Neural progenitor cell (in vitro differentiated cells): ENCODE data around the gene PRM2. TPM values are rescaled to one million over a fixed set of nuclear protein-coding genes. Genes with fewer than 3 reads are reported as not detected.

Experiments
- DNase-seq: peaks from one replicate; pipeline ENCODE4 v3.0.0-alpha.2; 2016; ENCODE audit warnings: low spot score
- H2AFZ ChIP-seq: fragments of 200-600 bp; sonication (generic); replicated peaks from 2 replicates; pipeline ENCODE4 v1.6.1; 2016; ENCODE audit warnings: antibody characterized with exemption
- H3F3A ChIP-seq: fragments of 200-600 bp; sonication (generic); 2 replicates; pipeline ENCODE4 v1.6.1; 2016; ENCODE audit warnings: antibody characterized with exemption, low read depth
- H3K27ac ChIP-seq: fragments of 200-600 bp; sonication (generic); 2 replicates; pipeline ENCODE4 v1.5.1; 2016; ENCODE audit warnings: mild to moderate bottlenecking
- H3K27me3 ChIP-seq: fragments of 200-600 bp; sonication (generic); 2 replicates; pipeline ENCODE4 v1.6.1; 2016; ENCODE audit warnings: mild to moderate bottlenecking, moderate library complexity
- H3K36me3 ChIP-seq: fragments of 200-600 bp; sonication (generic); 2 replicates; pipeline ENCODE4 v1.5.1; 2016
- H3K4me1 ChIP-seq: fragments of 200-600 bp; sonication (generic); 2 replicates; pipeline ENCODE4 v1.6.1; 2016; ENCODE audit warnings: mixed run types
- H3K4me2 ChIP-seq: fragments of 200-600 bp; sonication (generic); 2 replicates; pipeline ENCODE4 v1.6.1; 2016
- H3K4me3 ChIP-seq: fragments of 200-600 bp; sonication (generic); 2 replicates; pipeline ENCODE4 v1.5.1; 2016
- H3K79me2 ChIP-seq: fragments of 200-600 bp; sonication (generic); 2 replicates; pipeline ENCODE4 v1.6.1; 2016; ENCODE audit warnings: low read depth
- H3K9ac ChIP-seq: fragments of 200-600 bp; sonication (generic); 2 replicates; pipeline ENCODE4 v1.6.1; 2016
- H3K9me3 ChIP-seq: fragments of 200-600 bp; sonication (generic); 2 replicates; pipeline ENCODE4 v1.5.1; 2016; ENCODE audit warnings: low read depth
- H4K20me1 ChIP-seq: fragments of 200-600 bp; sonication (generic); 2 replicates; pipeline ENCODE4 v1.6.1; 2016; ENCODE audit warnings: low read depth
- H3K27ac Mint-ChIP-seq: 3 replicates; pipeline ENCODE4 v1.8.0; 2021; ENCODE audit warnings: mixed read lengths
- H3K27me3 Mint-ChIP-seq: 2 replicates; pipeline ENCODE4 v1.8.0; 2022; ENCODE audit warnings: low read depth, mild to moderate bottlenecking, inconsistent platforms, moderate library complexity, mixed read lengths; ENCODE audit not compliant: insufficient read depth
- H3K36me3 Mint-ChIP-seq: 3 replicates; pipeline ENCODE4 v1.8.0; 2021; ENCODE audit warnings: mixed read lengths
- H3K4me1 Mint-ChIP-seq: 3 replicates; pipeline ENCODE4 v1.8.0; 2021; ENCODE audit warnings: mixed read lengths
- H3K4me3 Mint-ChIP-seq: 3 replicates; pipeline ENCODE4 v1.8.0; 2021; ENCODE audit warnings: mild to moderate bottlenecking, moderate library complexity, mixed read lengths
- H3K9me3 Mint-ChIP-seq: 3 replicates; pipeline ENCODE4 v1.8.0; 2020; ENCODE audit warnings: mixed read lengths
- EZH2 ChIP-seq: fragments of 200-600 bp; sonication (generic); IDR thresholded peaks from 2 replicates; pipeline ENCODE4 v1.6.1; 2017; ENCODE audit warnings: antibody characterized with exemption, mild to moderate bottlenecking, moderate library complexity
- EZH2phosphoT487 ChIP-seq: fragments of 200-600 bp; sonication (generic); IDR thresholded peaks from 2 replicates; pipeline ENCODE4 v1.6.1; 2017; ENCODE audit warnings: antibody characterized with exemption
- total RNA-seq: library from RNA; depleted of rRNA; stranded (reverse); fragments of >200 nt; gene quantifications from 2 replicates; pipeline ENCODE4 v1.2.3, GENCODE V29; 2015; ENCODE audit warnings: low replicate concordance
- TF ChIP-seq, protein P1 (sequence below): fragments of 200-600 bp; sonication (generic); IDR thresholded peaks from 2 replicates; pipeline ENCODE4 v1.5.1; 2017; ENCODE audit warnings: antibody characterized with exemption, mild to moderate bottlenecking

Gene PRM2
- total RNA-seq, 1 donor from 2014 or later = not detected

GRCh38 chr16:11253009-11253994, 23.0 kb downstream of the PRM2 start:
- Mint-ChIP-seq H3K4me3 (peak overlapping the region; percentile 67), H3K9me3 (no peaks in the 10 kb centered on the region), H3K27me3 (peaks cover 8% of the 10 kb centered on the region), H3K27ac (no peak overlapping the region), H3K36me3 (no peaks in the 10 kb centered on the region), H3K4me1 (peaks cover 11% of the 10 kb centered on the region)
- no peak overlapping the region for H3K4me2 ChIP-seq
- peaks cover 6% of the 10 kb centered on the region for H3F3A ChIP-seq
- no peak overlapping the region for H3K9ac ChIP-seq
- DNase-seq = no peak
- H3K4me1 ChIP-seq = peaks cover 9% of the 10 kb centered on the region
- no peak overlapping the region for H3K4me3 ChIP-seq
- H3K79me2 ChIP-seq = no peaks in the 10 kb centered on the region
- no peaks in the 10 kb centered on the region for H3K36me3 ChIP-seq
- TF ChIP-seq EZH2 = no peak
- TF ChIP-seq EZH2phosphoT487 = no peak
- TF ChIP-seq, protein P1, sequence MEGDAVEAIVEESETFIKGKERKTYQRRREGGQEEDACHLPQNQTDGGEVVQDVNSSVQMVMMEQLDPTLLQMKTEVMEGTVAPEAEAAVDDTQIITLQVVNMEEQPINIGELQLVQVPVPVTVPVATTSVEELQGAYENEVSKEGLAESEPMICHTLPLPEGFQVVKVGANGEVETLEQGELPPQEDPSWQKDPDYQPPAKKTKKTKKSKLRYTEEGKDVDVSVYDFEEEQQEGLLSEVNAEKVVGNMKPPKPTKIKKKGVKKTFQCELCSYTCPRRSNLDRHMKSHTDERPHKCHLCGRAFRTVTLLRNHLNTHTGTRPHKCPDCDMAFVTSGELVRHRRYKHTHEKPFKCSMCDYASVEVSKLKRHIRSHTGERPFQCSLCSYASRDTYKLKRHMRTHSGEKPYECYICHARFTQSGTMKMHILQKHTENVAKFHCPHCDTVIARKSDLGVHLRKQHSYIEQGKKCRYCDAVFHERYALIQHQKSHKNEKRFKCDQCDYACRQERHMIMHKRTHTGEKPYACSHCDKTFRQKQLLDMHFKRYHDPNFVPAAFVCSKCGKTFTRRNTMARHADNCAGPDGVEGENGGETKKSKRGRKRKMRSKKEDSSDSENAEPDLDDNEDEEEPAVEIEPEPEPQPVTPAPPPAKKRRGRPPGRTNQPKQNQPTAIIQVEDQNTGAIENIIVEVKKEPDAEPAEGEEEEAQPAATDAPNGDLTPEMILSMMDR = no peak
- H2AFZ ChIP-seq = no peak overlapping the region
- H3K27ac ChIP-seq = no peak overlapping the region
- H4K20me1 ChIP-seq = peaks cover 15% of the 10 kb centered on the region
- no peaks in the 10 kb centered on the region for H3K9me3 ChIP-seq
- peaks cover 28% of the 10 kb centered on the region for H3K27me3 ChIP-seq

GRCh38 chr16:11252482-11252931, 23.8 kb downstream of the PRM2 start:
- Mint-ChIP-seq H3K9me3 (no peaks in the 10 kb centered on the region), H3K4me3 (no peak overlapping the region), H3K27me3 (peaks cover 8% of the 10 kb centered on the region), H3K27ac (no peak overlapping the region), H3K36me3 (no peaks in the 10 kb centered on the region), H3K4me1 (peaks cover 11% of the 10 kb centered on the region)
- no peaks in the 10 kb centered on the region for H3K36me3 ChIP-seq
- H3K4me1 ChIP-seq = peaks cover 9% of the 10 kb centered on the region
- H3K9ac ChIP-seq = no peak overlapping the region
- H4K20me1 ChIP-seq = peaks cover 15% of the 10 kb centered on the region
- no peak overlapping the region for H3K4me2 ChIP-seq
- H3K79me2 ChIP-seq = no peaks in the 10 kb centered on the region
- no peaks in the 10 kb centered on the region for H3K9me3 ChIP-seq
- TF ChIP-seq EZH2phosphoT487 = no peak
- no peak for TF ChIP-seq EZH2
- TF ChIP-seq, protein P1 = no peak
- H3K27ac ChIP-seq = no peak overlapping the region
- no peak overlapping the region for H3K4me3 ChIP-seq
- H3F3A ChIP-seq = peaks cover 6% of the 10 kb centered on the region
- no peak overlapping the region for H2AFZ ChIP-seq
- DNase-seq = no peak
- H3K27me3 ChIP-seq = peaks cover 28% of the 10 kb centered on the region

DNA sequence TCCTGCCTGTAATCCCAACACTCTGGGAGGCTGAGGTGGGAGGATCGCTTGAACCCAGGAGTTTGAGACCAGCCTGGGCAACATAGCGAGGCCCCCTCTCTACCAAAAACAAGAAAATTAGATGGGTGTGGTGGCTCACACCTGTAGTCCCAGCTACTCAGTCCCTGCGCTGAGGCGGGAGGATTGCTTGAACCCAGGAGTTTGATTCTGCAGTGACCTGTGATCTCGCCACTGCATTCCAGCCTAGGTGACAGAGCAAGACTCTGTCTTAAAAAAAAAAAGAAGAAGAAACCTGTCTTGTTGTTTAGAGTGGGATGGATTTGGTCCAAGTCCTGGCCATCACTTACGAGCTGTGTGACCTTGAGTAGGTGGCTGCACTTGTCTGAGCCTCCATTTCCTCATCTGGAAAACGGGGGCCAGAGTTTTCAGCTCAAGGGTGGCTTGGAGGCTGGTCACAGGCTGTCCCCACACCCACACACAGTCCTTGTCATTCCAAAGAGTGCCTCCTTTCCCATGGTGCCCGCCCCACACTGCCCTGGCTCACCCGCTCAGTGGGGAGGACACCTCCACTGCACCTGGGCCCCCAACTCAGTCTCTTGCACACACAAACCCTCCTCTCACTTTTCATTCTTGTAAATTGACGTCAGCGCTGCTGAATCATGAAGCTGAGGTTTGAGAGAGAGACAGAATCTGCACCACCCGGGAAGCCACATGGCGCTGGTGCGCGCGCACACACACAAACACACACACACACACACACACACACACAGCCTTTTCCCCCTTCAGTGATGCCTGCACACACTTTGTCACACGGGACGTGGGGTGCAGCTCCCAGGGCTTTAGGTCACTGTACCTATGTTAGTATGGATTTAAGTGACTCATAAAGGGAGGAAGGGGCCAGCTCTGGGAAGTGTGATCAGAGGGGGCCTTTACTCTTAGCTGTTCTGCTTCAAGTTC, 24.5 kb downstream of the PRM2 start:
- Histone ChIP-seq H3K9me3 (no peaks in the 10 kb centered on the region), H3K9ac (no peak overlapping the region), H3K27ac (no peak overlapping the region), H3K36me3 (no peaks in the 10 kb centered on the region), H3K4me1 (peaks cover 6% of the 10 kb centered on the region), H3K79me2 (no peaks in the 10 kb centered on the region), H3K4me3 (no peak overlapping the region), H3K4me2 (no peak overlapping the region), H3K27me3 (peaks cover 25% of the 10 kb centered on the region), H3F3A (peaks cover 1% of the 10 kb centered on the region), H2AFZ (no peak overlapping the region), H4K20me1 (peaks cover 15% of the 10 kb centered on the region)
- Mint-ChIP-seq H3K27ac (no peak overlapping the region), H3K27me3 (peaks cover 8% of the 10 kb centered on the region), H3K9me3 (no peaks in the 10 kb centered on the region), H3K4me1 (peaks cover 5% of the 10 kb centered on the region), H3K4me3 (no peak overlapping the region), H3K36me3 (no peaks in the 10 kb centered on the region)
- no peak for DNase-seq
- TF ChIP-seq EZH2phosphoT487 = no peak
